ENCODE data around the gene RBM33. TPM values are rescaled to one million over a fixed set of nuclear protein-coding genes. Genes with fewer than 3 reads are reported as not detected.
A peak's percentile ranks its signal among the peaks of the same experiment; 100 is the strongest.

The RBM33 gene
- total RNA-seq, 1 experiment from 2014 or later, result 81.8 TPM

DNA sequence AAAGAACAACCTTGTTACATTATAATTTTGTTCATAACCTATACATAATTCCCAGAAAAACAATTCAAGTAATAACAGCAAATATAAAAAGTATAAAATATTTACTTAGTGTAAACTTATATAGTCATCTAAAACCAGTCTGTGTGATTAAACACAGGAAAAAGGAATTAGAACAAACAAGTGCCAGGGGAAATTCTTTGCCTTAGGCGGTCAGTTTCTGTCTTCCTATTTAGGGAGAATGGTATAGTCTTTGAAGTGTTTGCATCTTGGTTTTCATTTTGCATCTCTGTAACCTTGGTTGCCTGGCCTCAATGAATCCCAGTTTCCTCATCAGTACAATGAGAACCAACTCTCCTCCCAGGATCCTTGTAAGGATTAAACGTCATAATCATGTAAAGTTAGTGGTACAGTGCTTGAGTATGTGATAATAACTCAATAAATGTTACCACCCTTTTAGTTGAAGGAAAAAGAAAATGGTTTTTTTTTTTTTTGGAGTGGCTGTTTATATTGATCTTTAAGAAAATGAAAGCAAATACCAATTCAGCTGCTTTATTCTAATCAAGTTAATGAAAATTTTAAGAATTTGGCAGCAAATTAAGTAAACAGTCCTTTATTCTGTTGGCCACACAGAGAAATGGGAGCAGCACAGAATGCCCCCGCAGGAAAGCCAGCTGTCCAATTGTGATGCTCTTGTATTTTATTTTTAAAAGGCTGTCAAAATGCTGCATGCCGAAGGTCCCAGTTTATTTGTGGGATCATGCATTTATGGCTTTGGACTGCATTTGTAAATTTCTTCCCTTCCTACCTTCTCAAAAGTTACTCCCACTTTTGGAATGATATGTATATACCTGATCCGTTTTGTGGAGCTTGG is 106.0 kb downstream of the RBM33 start (continued):
- TF ChIP-seq CREB1 (CRISPR knock-in tag; IDR thresholded peaks at IDR 0.05) (no peak), TP53 (CRISPR knock-in tag; IDR thresholded peaks at IDR 0.05) (no peak), EMX1 (CRISPR knock-in tag; IDR thresholded peaks at IDR 0.05) (no peak), RORB (CRISPR knock-in tag; IDR thresholded peaks at IDR 0.05) (no peak), FOXP1 (CRISPR knock-in tag; IDR thresholded peaks at IDR 0.05; ENCODE audit: borderline replicate concordance) (no peak), NFYB (CRISPR knock-in tag; conservative IDR thresholded peaks at IDR 0.05; ENCODE audit: low read depth) (no peak)
- TF ChIP-seq, protein P1, sequence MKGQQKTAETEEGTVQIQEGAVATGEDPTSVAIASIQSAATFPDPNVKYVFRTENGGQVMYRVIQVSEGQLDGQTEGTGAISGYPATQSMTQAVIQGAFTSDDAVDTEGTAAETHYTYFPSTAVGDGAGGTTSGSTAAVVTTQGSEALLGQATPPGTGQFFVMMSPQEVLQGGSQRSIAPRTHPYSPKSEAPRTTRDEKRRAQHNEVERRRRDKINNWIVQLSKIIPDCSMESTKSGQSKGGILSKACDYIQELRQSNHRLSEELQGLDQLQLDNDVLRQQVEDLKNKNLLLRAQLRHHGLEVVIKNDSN (CRISPR knock-in tag; IDR thresholded peaks at IDR 0.05), result no peak
- TF ChIP-seq, protein P2, sequence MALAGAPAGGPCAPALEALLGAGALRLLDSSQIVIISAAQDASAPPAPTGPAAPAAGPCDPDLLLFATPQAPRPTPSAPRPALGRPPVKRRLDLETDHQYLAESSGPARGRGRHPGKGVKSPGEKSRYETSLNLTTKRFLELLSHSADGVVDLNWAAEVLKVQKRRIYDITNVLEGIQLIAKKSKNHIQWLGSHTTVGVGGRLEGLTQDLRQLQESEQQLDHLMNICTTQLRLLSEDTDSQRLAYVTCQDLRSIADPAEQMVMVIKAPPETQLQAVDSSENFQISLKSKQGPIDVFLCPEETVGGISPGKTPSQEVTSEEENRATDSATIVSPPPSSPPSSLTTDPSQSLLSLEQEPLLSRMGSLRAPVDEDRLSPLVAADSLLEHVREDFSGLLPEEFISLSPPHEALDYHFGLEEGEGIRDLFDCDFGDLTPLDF (CRISPR knock-in tag; IDR thresholded peaks at IDR 0.05), result no peak
- TF ChIP-seq, protein P3, sequence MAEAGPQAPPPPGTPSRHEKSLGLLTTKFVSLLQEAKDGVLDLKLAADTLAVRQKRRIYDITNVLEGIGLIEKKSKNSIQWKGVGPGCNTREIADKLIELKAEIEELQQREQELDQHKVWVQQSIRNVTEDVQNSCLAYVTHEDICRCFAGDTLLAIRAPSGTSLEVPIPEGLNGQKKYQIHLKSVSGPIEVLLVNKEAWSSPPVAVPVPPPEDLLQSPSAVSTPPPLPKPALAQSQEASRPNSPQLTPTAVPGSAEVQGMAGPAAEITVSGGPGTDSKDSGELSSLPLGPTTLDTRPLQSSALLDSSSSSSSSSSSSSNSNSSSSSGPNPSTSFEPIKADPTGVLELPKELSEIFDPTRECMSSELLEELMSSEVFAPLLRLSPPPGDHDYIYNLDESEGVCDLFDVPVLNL (CRISPR knock-in tag; IDR thresholded peaks at IDR 0.05; ENCODE audit: borderline replicate concordance, low read depth), result no peak

DNA sequence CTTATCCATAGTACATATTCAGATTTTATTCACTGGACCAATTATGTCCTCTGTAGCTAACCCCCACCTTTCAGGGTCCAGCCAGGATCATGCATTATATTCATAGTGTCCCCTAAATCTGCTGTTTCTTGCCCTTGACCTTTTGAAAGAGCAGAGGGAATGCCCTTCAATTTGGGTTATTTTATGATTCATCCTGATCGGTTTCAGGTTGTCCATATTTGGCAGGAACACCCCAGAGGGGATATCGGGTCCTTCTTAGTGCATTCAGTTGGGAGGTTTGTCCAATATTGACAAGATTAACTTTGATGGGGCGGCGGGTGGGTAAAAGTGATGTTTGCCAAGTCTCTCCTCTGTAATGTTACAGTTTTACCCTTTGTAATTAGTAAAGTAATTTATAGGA is 106.9 kb downstream of the RBM33 start:
- H3K36me3 Mint-ChIP-seq, result peaks cover 15% of the 10 kb centered on the region
- no peak for TF ChIP-seq NFYB (CRISPR knock-in tag; conservative IDR thresholded peaks at IDR 0.05; ENCODE audit: low read depth)
- no peak for TF ChIP-seq ESRRA (CRISPR knock-in tag; IDR thresholded peaks at IDR 0.05; ENCODE audit: borderline replicate concordance)
- no peak for TF ChIP-seq ZNF671 (CRISPR knock-in tag; IDR thresholded peaks at IDR 0.05)
- no peak for TF ChIP-seq ZNF317 (CRISPR knock-in tag; IDR thresholded peaks at IDR 0.05; ENCODE audit: borderline replicate concordance, low read depth)
- no peak for TF ChIP-seq TEAD1 (CRISPR knock-in tag; IDR thresholded peaks at IDR 0.05)
- peaks cover 38% of the 10 kb centered on the region for H3K4me1 Mint-ChIP-seq
- CTCF ChIA-PET, result no interaction called here
- no peak for ATAC-seq
- no peak for DNase-seq (ENCODE audit: low spot score)
- peaks cover 5% of the 10 kb centered on the region for H3K9me3 Mint-ChIP-seq
- POLR2A ChIA-PET, result no interaction called here
- peak overlapping the region; percentile 40; the same call in 1 of the 2 replicates for H3K27ac Mint-ChIP-seq
- no peaks in the 10 kb centered on the region for H3K27me3 Mint-ChIP-seq (ENCODE audit: low read depth)
- H3K4me3 Mint-ChIP-seq, result no peak overlapping the region

DNA sequence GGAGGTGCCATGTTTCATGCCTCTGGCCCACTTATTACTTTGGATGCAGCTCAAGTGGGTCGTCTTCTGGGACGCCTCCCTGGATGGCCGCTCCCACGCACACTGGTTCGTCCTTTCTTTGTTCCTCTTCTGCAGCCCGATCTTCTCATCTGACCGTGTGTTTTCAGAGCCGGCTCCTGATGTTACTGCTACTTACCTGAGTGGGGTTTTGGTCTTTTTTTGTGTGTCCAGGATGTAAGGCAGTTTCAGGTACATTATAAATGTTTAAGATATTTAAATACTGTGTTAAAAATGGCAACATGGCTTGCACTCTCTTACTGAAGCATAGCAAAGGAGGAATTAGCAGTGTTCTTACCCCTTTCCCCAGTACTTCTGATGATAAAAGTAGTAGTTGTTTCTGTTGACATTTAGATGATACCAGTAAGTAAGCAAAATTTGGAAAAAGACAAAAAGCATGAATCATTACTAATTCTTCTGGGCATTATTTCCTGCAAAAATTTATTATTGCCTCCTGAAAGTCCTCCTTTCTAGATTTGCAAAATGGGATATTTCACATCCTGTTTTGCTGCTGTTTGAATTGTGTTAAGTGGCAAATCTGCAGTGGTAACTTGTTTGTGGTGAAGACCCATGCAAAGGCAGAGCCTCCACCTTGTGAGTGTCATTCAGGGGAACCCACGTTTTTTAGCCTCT is 108.4 kb downstream of the RBM33 start:
- CTCF ChIA-PET, result interaction anchor here (0.6 to 1.6 kb wide), 3 partner anchors 62 to 154 kb away, joined by 3 to 9 read pairs (median 3); no protein-coding TSS in a partner anchor
- ATAC-seq (no peak), DNase-seq (ENCODE audit: low spot score) (no peak)
- H3K27me3 Mint-ChIP-seq (ENCODE audit: low read depth), result no peaks in the 10 kb centered on the region
- H3K9me3 Mint-ChIP-seq, result peaks cover 18% of the 10 kb centered on the region
- POLR2A ChIA-PET, result no interaction called here
- 0 out of 2 replicates have a peak overlapping the region, but pooled peaks have one; percentile 4 for H3K27ac Mint-ChIP-seq
- H3K4me1 Mint-ChIP-seq, result peaks cover 34% of the 10 kb centered on the region
- H3K4me3 Mint-ChIP-seq, result no peak overlapping the region
- H3K36me3 Mint-ChIP-seq, result peaks cover 25% of the 10 kb centered on the region
- TF ChIP-seq, protein P4, sequence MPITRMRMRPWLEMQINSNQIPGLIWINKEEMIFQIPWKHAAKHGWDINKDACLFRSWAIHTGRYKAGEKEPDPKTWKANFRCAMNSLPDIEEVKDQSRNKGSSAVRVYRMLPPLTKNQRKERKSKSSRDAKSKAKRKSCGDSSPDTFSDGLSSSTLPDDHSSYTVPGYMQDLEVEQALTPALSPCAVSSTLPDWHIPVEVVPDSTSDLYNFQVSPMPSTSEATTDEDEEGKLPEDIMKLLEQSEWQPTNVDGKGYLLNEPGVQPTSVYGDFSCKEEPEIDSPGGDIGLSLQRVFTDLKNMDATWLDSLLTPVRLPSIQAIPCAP (CRISPR knock-in tag; IDR thresholded peaks at IDR 0.05), result no peak
- no peak for TF ChIP-seq RORB (CRISPR knock-in tag; IDR thresholded peaks at IDR 0.05)
- TF ChIP-seq, protein P5, sequence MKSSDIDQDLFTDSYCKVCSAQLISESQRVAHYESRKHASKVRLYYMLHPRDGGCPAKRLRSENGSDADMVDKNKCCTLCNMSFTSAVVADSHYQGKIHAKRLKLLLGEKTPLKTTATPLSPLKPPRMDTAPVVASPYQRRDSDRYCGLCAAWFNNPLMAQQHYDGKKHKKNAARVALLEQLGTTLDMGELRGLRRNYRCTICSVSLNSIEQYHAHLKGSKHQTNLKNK (CRISPR knock-in tag; IDR thresholded peaks at IDR 0.05), result no peak
- TF ChIP-seq, protein P2 (CRISPR knock-in tag; IDR thresholded peaks at IDR 0.05), result no peak
- no peak for TF ChIP-seq ZNF263 (CRISPR knock-in tag; IDR thresholded peaks at IDR 0.05; ENCODE audit: low read depth)
- TF ChIP-seq, protein P6, sequence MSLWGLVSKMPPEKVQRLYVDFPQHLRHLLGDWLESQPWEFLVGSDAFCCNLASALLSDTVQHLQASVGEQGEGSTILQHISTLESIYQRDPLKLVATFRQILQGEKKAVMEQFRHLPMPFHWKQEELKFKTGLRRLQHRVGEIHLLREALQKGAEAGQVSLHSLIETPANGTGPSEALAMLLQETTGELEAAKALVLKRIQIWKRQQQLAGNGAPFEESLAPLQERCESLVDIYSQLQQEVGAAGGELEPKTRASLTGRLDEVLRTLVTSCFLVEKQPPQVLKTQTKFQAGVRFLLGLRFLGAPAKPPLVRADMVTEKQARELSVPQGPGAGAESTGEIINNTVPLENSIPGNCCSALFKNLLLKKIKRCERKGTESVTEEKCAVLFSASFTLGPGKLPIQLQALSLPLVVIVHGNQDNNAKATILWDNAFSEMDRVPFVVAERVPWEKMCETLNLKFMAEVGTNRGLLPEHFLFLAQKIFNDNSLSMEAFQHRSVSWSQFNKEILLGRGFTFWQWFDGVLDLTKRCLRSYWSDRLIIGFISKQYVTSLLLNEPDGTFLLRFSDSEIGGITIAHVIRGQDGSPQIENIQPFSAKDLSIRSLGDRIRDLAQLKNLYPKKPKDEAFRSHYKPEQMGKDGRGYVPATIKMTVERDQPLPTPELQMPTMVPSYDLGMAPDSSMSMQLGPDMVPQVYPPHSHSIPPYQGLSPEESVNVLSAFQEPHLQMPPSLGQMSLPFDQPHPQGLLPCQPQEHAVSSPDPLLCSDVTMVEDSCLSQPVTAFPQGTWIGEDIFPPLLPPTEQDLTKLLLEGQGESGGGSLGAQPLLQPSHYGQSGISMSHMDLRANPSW (CRISPR knock-in tag; conservative IDR thresholded peaks at IDR 0.05; ENCODE audit: low read depth), result no peak
- TF ChIP-seq RELA (CRISPR knock-in tag; IDR thresholded peaks at IDR 0.05; ENCODE audit: borderline replicate concordance), result no peak
- TF ChIP-seq, protein P7, sequence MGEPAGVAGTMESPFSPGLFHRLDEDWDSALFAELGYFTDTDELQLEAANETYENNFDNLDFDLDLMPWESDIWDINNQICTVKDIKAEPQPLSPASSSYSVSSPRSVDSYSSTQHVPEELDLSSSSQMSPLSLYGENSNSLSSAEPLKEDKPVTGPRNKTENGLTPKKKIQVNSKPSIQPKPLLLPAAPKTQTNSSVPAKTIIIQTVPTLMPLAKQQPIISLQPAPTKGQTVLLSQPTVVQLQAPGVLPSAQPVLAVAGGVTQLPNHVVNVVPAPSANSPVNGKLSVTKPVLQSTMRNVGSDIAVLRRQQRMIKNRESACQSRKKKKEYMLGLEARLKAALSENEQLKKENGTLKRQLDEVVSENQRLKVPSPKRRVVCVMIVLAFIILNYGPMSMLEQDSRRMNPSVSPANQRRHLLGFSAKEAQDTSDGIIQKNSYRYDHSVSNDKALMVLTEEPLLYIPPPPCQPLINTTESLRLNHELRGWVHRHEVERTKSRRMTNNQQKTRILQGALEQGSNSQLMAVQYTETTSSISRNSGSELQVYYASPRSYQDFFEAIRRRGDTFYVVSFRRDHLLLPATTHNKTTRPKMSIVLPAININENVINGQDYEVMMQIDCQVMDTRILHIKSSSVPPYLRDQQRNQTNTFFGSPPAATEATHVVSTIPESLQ (CRISPR knock-in tag; IDR thresholded peaks at IDR 0.05), result no peak
- TF ChIP-seq PRRX2 (CRISPR knock-in tag; IDR thresholded peaks at IDR 0.05), result no peak
- TF ChIP-seq ESRRA (CRISPR knock-in tag; IDR thresholded peaks at IDR 0.05; ENCODE audit: borderline replicate concordance), result no peak

Measured in WTC11 (cell line).